Measurements from ENCODE around the gene KRTAP4-6.

DNA sequence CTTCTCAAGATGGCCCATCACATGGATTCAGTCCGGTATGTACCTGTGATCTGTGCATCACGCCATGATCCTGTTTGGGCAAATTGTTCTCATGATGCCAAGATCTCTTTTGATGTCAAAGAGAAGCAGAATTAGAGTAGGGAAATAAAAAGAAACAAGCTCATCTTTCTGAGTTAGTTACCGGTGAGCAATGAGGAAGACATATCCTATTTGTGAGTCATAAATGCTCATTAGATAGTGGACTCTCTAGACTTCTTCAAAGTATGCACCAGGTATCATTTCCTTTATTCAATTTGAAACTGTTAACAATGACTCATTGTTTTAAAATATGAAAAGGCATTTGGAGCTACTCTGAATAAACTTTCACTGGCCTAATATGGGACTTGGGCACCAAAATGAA lies 8.4 kb downstream of the KRTAP4-6 start:
- no peak for TF ChIP-seq GATA3 (IDR thresholded peaks at IDR 0.05; ENCODE audit: low read depth, low read length)
- no peak for TF ChIP-seq GATA2 (IDR thresholded peaks at IDR 0.05; ENCODE audit: low read depth, low read length)

Measured in SH-SY5Y (cell line).